GM12865 (cell line): ENCODE data around the gene IL12RB1.

Experiments
- DNase-seq: peaks from one replicate; pipeline ENCODE4 v3.0.0; 2010; ENCODE audit warnings: low read depth
- H3K4me3 ChIP-seq: 2 replicates; pipeline ENCODE4 v1.5.1; 2011; ENCODE audit warnings: mild to moderate bottlenecking, low read depth, low read length, control low read depth
- TF ChIP-seq, protein P1 (sequence below): IDR thresholded peaks from 2 replicates; pipeline ENCODE4 v1.5.1; 2011; ENCODE audit warnings: low read length, control low read depth, low read depth, inconsistent platforms; ENCODE audit not compliant: insufficient read depth; ENCODE audit errors: missing control alignments

The IL12RB1 gene

DNA sequence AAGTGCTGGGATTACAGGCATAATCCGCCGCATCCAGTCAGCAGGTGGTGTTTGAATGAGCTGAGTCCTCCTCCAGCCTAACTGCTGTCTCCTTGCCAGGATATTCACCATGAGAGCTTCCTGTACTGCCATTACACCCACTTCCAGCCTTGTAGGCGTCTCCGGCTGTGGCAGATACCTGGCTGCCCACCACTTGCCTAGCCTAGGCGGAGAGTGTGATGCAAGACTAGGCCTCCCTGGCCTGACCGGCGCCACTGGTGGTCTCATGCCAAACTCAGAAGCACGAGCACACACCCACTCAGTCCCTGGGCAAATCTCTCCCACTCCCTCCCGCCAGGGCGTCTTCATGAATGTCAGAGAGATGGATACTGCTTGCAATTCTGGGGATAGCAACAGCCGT, 16.6 kb downstream of the IL12RB1 start:
- TF ChIP-seq, protein P1, sequence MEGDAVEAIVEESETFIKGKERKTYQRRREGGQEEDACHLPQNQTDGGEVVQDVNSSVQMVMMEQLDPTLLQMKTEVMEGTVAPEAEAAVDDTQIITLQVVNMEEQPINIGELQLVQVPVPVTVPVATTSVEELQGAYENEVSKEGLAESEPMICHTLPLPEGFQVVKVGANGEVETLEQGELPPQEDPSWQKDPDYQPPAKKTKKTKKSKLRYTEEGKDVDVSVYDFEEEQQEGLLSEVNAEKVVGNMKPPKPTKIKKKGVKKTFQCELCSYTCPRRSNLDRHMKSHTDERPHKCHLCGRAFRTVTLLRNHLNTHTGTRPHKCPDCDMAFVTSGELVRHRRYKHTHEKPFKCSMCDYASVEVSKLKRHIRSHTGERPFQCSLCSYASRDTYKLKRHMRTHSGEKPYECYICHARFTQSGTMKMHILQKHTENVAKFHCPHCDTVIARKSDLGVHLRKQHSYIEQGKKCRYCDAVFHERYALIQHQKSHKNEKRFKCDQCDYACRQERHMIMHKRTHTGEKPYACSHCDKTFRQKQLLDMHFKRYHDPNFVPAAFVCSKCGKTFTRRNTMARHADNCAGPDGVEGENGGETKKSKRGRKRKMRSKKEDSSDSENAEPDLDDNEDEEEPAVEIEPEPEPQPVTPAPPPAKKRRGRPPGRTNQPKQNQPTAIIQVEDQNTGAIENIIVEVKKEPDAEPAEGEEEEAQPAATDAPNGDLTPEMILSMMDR: no peak
- H3K4me3 ChIP-seq: no peak overlapping the region
- no peak for DNase-seq

DNA sequence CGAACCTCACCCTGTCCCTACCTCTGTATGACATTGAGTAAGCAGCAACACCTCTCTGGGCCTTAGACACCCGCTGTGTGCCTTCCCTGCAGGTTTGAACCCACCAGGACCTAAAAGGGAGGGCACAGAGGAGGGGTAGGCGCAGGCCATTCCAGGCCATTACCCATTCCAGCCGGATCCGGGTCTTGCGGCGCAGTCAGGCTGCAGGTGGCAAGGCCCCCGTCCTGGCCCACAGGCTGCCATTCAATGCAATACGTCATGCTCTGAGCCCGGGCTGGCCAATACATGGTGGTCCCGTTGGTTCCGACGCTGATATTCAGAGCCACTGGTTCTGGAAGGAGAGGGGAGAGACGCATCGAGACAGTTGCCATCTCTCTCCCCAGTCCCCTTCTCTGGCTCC, 17.4 kb downstream of the IL12RB1 start:
- no peak for DNase-seq
- H3K4me3 ChIP-seq: no peak overlapping the region
- TF ChIP-seq, protein P1: no peak

DNA sequence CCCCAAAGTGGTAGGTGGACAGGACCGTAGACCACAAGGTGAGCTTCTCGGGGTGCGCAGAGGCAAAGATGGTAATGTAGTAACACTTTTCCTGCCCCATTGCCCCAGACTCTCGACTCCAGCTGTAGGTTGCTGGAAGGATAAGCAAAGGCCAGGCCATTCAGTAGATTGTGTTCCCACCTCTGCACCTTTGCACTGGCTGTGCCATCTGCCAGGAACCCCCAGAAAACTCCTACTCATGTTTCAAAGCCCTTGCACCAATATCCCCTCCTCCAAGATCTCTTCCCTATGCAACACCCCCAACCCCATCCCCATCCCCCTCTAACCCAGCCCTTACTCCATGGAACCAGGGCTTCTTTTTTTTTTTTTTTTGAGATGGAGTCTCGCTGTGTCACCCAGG, 18.3 kb downstream of the IL12RB1 start:
- no peak overlapping the region for H3K4me3 ChIP-seq
- DNase-seq: no peak
- TF ChIP-seq, protein P1: no peak

DNA sequence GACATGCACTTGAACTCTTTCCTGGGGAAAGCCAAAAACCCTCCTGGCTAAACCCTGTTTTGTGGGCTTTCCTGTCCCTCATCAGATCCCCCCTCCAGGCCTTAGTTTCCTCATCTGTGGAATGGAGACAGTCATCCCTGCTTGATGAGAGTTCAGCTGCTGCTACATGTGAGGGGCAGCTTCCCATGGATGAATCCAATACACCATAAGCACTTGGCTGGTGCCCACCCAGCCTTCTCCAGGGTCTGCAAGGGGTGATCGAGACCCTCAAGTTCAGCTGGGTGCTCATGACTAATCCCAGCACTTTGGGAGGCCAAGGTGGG, 21.6 kb downstream of the IL12RB1 start:
- no peak for DNase-seq
- TF ChIP-seq, protein P1: no peak
- H3K4me3 ChIP-seq: no peak overlapping the region

DNA sequence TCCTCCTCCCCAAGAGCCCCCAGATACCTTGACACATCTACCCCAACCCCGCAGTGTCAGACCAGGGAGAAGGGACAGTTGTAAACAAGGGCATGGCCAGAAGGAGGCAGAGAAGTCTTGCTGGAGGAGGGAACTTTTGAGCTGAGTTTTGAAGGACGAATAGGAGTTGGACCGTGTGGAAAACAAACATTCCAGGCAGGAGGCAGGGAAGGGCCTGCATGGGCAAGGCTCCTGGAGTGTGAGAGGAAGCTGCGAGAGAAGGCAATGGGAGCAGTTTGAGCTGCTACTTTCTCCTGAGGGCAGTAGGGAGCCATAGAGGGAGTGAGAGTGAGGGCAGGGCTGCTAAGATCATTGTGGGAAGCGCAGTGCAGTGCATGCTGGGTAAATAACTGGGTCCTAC, 23.3 kb downstream of the IL12RB1 start:
- TF ChIP-seq, protein P1: peak; percentile 62
- H3K4me3 ChIP-seq: no peak overlapping the region
- peak; percentile 61 for DNase-seq

DNA sequence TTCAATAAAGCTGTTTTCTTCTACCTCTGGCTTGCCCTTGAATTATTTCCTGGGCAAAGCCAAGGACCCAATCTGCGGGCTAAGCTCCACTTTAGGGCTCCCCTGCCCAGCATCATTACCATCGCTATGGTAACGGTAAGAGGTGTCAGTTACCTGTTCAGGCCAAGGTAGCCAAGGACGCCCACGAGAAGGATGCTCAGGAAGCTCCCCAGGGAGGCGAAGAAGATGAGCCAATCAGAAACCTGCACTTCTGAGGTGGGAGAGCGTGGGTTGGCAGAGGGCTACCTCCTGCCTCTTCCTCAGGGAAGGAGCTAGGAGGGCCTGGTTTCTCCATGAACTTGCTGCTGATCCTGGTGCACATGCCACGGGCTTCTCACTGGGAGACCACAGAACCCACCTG, 24.7 kb downstream of the IL12RB1 start:
- DNase-seq: no peak
- TF ChIP-seq, protein P1: no peak

DNA sequence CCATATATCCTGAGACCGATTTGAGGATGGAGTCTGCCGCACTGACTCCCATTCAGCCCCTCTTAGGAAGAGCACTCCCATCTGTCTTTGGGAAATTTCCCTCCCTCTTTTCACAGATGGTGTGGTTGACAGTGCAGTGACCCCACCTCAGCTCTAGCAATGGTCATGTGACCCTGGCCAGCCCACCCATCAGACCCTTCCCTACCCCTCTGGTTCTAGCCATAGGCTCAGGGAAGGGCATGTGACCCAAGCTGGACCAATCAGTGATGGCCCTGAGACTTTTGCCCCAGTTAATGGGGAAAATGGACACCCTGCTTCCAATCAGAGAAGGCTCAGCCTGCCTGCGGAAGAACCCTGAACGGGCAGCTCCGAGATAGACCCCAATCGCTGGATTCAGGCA, 26.3 kb downstream of the IL12RB1 start:
- no peak overlapping the region for H3K4me3 ChIP-seq
- TF ChIP-seq, protein P1: no peak
- DNase-seq: no peak

More for the DNA sequence above, 24.7 kb downstream of the IL12RB1 start:
- H3K4me3 ChIP-seq: no peak overlapping the region
